CD4-positive, alpha-beta T cell treated with Interleukin-2 at 100 ng/mL for 4 hours (primary cell): ENCODE results near the gene KLF13.
A peak's percentile ranks its signal among the peaks of the same experiment; 100 is the strongest.
"Not testable (repeated sequence)": the region's sequence is repeated elsewhere in the genome, so short reads cannot be mapped to it uniquely, and the experiment has no call there.

ENCODE experiments used
- DNase-seq: peaks from one replicate; pipeline ENCODE4 v3.0.0-alpha.2; 2020; ENCODE audit warnings: low spot score

The KLF13 gene

GRCh38 chr15:31345606-31346366, 19.2 kb downstream of the KLF13 start:
- DNase-seq: no peak

GRCh38 chr15:31346367-31347066, 19.9 kb downstream of the KLF13 start:
- DNase-seq: no peak

GRCh38 chr15:31347067-31347975, 20.7 kb downstream of the KLF13 start:
- peak; percentile 82 for DNase-seq

- DNase-seq: no peak
Measured at GRCh38 chr15:31347981-31348803, 21.6 kb downstream of the KLF13 start.

GRCh38 chr15:31349233-31350141, 22.9 kb downstream of the KLF13 start:
- DNase-seq: no peak

GRCh38 chr15:31350771-31351170, 24.1 kb downstream of the KLF13 start:
- DNase-seq: no peak

- no peak for DNase-seq
Measured at GRCh38 chr15:31352339-31352751, 25.7 kb downstream of the KLF13 start.

GRCh38 chr15:31352911-31353811, 26.5 kb downstream of the KLF13 start:
- no peak for DNase-seq

GRCh38 chr15:31353931-31354330, 27.3 kb downstream of the KLF13 start:
- no peak for DNase-seq

GRCh38 chr15:31356097-31356496, 29.5 kb downstream of the KLF13 start:
- DNase-seq: not testable (repeated sequence)

- DNase-seq: peak; percentile 35
Measured at GRCh38 chr15:31357148-31357547, 30.5 kb downstream of the KLF13 start.

GRCh38 chr15:31358163-31358562, 31.5 kb downstream of the KLF13 start:
- DNase-seq: no peak

GRCh38 chr15:31358957-31359701, 32.5 kb downstream of the KLF13 start:
- DNase-seq: no peak

- DNase-seq: no peak
Measured at GRCh38 chr15:31359702-31360111, 33.1 kb downstream of the KLF13 start.

- DNase-seq: no peak
Measured at GRCh38 chr15:31360158-31360561, 33.5 kb downstream of the KLF13 start.

GRCh38 chr15:31360843-31361763, 34.5 kb downstream of the KLF13 start:
- peak; percentile 83 for DNase-seq

GRCh38 chr15:31361764-31362515, 35.3 kb downstream of the KLF13 start:
- no peak for DNase-seq
